MM.1S (cell line): Measurements from ENCODE around the gene SPC25.

Experiments
- CTCF ChIP-seq: fragments of 300-600 bp; sonication (generic); IDR thresholded peaks from 2 replicates; pipeline ENCODE4 v1.5.1; 2016; ENCODE audit warnings: antibody characterized with exemption, low read length, mixed read lengths
- EZH2 ChIP-seq: fragments of 300-600 bp; sonication (generic); optimal IDR thresholded peaks from 2 replicates; pipeline ENCODE3; 2017; ENCODE audit warnings: low read depth, mild to moderate bottlenecking, antibody characterized with exemption, low read length, mixed read lengths
- EZH2phosphoT487 ChIP-seq: fragments of 300-600 bp; sonication (generic); IDR thresholded peaks from 2 replicates; pipeline ENCODE4 v1.6.1; 2018; ENCODE audit warnings: antibody characterized with exemption, low read length

- TF ChIP-seq CTCF (no peak), EZH2 (no peak), EZH2phosphoT487 (no peak)
Measured at GRCh38 chr2:168841445-168841844, 48.8 kb downstream of the SPC25 start.
